AG04449 (cell line): Measurements from ENCODE around the gene TSGA10.
"Not testable (repeated sequence)": the region's sequence is repeated elsewhere in the genome, so short reads cannot be mapped to it uniquely, and the experiment has no call there.

Experiments
- CTCF ChIA-PET: fragments of 350-600 bp; formaldehyde crosslinking; extraction: SDS; loops from one replicate; lab custom pipeline; 2021; ENCODE audit warnings: antibody characterized with exemption; lab: Yijun Ruan, JAX
- POLR2A ChIA-PET: fragments of 400-600, 350-600 bp; formaldehyde crosslinking; extraction: SDS; loops from one replicate; lab custom pipeline; 2020; ENCODE audit warnings: antibody characterized with exemption, inconsistent platforms; lab: Yijun Ruan, JAX
- DNase-seq: peaks from one replicate; pipeline ENCODE4 v3.0.0-alpha.2; 2010; ENCODE audit warnings: low read depth, low spot score
- H3K4me3 ChIP-seq: 2 replicates; pipeline ENCODE4 v1.5.1; 2011; ENCODE audit warnings: low read depth, mild to moderate bottlenecking, control low read depth, low read length
- CTCF ChIP-seq: IDR thresholded peaks from one replicate; pipeline ENCODE4 v1.5.1; 2011; ENCODE audit warnings: mild to moderate bottlenecking, moderate library complexity, low read length, control low read depth, inconsistent platforms; ENCODE audit not compliant: insufficient read depth; ENCODE audit errors: missing control alignments

The TSGA10 gene

GRCh38 chr2:99072551-99072950, 82.2 kb downstream of the TSGA10 start:
- ChIA-PET CTCF (no interaction called here), POLR2A (no interaction called here)
- no peak for TF ChIP-seq CTCF
- no peak overlapping the region for H3K4me3 ChIP-seq
- DNase-seq: no peak

DNA sequence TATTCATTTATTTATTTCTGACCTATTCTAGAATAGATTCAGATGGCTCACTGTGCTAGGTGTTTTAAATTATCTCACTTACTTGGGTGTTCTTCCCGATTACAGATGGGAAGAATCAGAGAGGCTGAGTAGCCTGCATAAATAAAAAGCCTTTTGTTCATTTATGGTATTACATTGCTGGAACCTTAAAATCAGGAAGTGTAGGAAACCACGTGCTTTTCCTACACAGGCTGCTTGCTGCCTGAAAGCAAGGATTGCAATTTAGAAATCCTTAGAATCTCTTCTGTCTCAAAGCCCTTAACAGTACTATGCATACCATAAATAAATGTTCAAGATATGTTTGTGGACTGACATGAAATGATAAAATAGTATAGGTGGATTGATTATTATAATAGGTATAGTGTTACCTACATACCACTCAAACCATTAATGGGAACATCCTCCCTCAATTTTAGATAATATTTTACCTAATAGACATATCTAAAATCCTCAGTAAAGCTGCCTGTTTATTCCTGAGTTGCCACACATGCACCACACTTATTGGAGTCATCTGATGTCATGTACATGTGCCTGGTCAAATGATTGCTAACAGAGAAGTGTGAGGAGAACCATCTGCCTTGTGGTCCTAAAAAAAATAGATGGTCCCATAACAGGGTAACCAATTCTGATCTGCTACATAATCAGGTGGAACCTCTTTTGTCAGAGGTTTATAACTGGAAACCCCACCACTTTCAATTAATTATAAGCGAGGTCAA, 86.7 kb downstream of the TSGA10 start:
- ChIA-PET POLR2A (no interaction called here), CTCF (interaction anchor here (1.9 to 4.3 kb wide), 4 partner anchors 12 to 1192 kb away, joined by 9 to 73 read pairs (median 20); no protein-coding TSS in a partner anchor)
- TF ChIP-seq CTCF: no peak
- H3K4me3 ChIP-seq: no peak overlapping the region
- DNase-seq: no peak

DNA sequence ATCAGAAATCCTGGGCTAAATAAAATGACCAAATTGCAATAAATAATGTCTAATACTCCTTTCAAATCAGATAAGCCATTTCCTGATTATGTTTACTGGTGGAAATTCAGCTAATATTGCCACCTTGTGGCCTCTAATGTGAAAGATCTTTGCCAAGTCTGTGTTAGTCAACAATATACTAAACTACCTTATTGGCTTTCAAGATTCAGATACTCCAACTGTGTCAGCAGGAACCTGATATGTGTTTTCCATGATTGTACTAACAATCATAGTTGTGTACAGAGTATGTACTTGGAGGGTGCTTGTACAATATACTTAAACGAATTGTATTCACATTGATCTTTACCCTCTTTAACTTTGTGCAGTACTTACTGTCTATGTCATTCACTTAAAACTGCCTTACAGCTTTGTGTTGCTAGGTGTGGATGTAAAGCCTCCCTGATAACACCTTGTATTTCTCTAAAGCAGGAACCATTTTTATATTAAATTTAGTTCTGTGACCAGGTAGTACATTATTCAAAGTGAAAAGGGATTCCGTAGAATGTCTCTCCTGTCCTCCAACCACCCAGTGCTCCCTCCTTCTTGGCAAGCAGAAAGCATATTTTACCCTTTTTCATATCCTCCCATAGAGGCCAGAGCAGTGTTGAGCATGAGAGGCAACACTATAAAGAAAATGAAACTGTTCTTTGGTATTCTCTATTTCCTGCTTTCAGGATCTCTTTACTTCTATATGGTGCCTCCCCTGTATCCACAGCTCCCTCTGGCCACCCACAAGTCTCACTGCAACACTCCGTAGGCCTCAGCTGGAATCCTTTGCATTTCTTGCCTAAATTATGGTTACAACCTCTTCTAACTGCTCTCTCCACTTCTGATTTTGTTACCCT, 88.4 kb downstream of the TSGA10 start:
- ChIA-PET CTCF (interaction anchor here (0.7 to 4.3 kb wide), 25 partner anchors 9 to 1195 kb away, joined by 3 to 73 read pairs (median 4); partner anchors contain the start of gene MGAT4A), POLR2A (no interaction called here)
- peak; percentile 64 for TF ChIP-seq CTCF

DNA sequence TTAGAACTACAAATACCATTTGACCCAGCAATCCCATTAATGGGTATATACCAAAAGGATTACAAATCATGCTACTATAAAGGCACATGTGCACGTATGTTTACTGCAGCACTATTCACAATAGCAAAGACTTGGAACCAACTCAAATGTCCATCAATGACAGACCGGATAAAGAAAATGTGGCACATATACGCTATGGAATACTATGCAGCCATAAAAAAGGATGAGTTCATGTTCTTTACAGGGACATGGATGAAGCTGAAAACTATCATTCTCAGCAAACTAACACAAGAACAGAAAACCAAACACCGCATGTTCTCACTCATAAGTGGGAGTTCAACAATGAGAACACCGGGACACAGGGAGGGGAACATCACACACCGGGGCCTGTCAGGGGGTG, 105.6 kb downstream of the TSGA10 start:
- DNase-seq, POLR2A ChIA-PET, H3K4me3 ChIP-seq: not testable (repeated sequence)
- CTCF ChIA-PET: interaction anchor here (1.0 kb wide), 1 partner anchor 17 kb away, joined by 3 read pairs; no protein-coding TSS in a partner anchor

More for the DNA sequence above, 88.4 kb downstream of the TSGA10 start:
- DNase-seq: peak; percentile 21
- no peak overlapping the region for H3K4me3 ChIP-seq

- DNase-seq, POLR2A ChIA-PET, CTCF ChIA-PET, H3K4me3 ChIP-seq: not testable (repeated sequence)
Measured at GRCh38 chr2:99040736-99041300, 113.9 kb downstream of the TSGA10 start.

DNA sequence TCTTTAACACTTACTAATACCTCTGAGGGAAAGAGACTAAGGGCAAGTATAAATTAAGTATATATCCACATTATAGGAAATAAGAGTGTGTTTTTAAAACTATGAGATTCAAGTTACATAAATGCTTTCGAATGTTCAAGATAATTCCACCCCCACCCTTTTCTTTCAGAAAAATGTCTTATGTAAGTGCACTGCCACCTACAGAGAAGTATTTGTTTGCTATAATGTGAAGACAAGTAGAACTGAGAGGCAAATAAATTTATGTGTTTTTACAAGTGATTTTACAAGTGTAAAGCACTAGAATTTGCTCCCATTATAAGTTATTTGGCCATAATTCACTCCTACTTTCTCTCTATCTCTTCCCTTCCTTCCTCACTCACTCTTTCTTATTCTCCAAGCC, 118.8 kb downstream of the TSGA10 start:
- H3K4me3 ChIP-seq: no peak overlapping the region
- POLR2A ChIA-PET: no interaction called here
- no peak for DNase-seq
- TF ChIP-seq CTCF: no peak
- CTCF ChIA-PET: no interaction called here

DNA sequence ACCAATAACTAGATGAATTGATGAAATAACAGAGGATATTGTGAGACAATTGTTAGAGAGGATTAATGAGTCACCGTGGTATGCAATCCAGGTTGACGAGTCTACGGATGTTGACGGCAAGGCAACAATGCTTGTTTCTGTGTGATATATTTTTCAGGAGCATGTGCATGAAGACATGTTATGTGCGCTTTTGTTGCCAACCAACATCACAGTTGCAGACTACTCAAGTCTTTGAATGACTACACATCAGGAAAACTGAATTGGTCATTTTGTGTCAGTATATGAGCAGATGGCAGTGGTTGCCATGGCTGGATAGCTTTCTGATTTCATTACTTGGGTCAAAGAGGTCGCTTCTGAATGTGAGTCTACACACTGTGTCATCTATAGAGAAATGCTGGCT, 122.0 kb downstream of the TSGA10 start:
- TF ChIP-seq CTCF: no peak
- DNase-seq: no peak
- ChIA-PET CTCF (no interaction called here), POLR2A (no interaction called here)
- no peak overlapping the region for H3K4me3 ChIP-seq
